ENCODE data around the gene CGB1. TPM values are rescaled to one million over a fixed set of nuclear protein-coding genes. Genes with fewer than 3 reads are reported as not detected.
A peak's percentile ranks its signal among the peaks of the same experiment; 100 is the strongest.

Gene CGB1
- total and polyA plus RNA-seq, 9 of the 15 experiments (the other 6 are each of a cell fraction or from before 2014, with no cell fraction given): not detected

- TF ChIP-seq ZNF407 (IDR thresholded peaks at IDR 0.05; ENCODE audit: low read depth): peak; percentile 73
- no peak for TF ChIP-seq ARHGAP35 (IDR thresholded peaks at IDR 0.05; ENCODE audit: partially characterized antibody)
- TF ChIP-seq KDM1A (IDR thresholded peaks at IDR 0.05): no peak
- no peak for TF ChIP-seq MGA (IDR thresholded peaks at IDR 0.05)
- TF ChIP-seq RBM34 (IDR thresholded peaks at IDR 0.05; ENCODE audit: borderline replicate concordance, insufficient read depth, low read length): no peak
- no peak for TF ChIP-seq ZNF324 (CRISPR knock-in tag; IDR thresholded peaks at IDR 0.05)
- no peak for TF ChIP-seq TAF7 (tag; IDR thresholded peaks at IDR 0.05)
These were observed 37.1 kb upstream of the CGB1 start (continued) for GRCh38 chr19:49073514-49074378.

Data from K562 (cell line).